DND-41 (cell line): Measurements from ENCODE around the gene COL9A3.

ENCODE experiments used
- ATAC-seq: fragments of 200-7000 bp; cut with Tn5 transposase; 3 replicates; pipeline ENCODE4 v1.9.1; 2021; ENCODE audit warnings: low read depth; ENCODE audit not compliant: insufficient read depth
- DNase-seq: peaks from one replicate; pipeline ENCODE4 v3.0.0-alpha.2; 2020
- H2AFZ ChIP-seq: 2 replicates; pipeline ENCODE4 v1.6.0; 2012; ENCODE audit warnings: low read depth, low read length
- H3K27ac ChIP-seq: 2 replicates; pipeline ENCODE4 v1.5.1; 2012; ENCODE audit warnings: low read length, inconsistent platforms
- H3K27me3 ChIP-seq: fragments of 200-600 bp; sonication (generic); 2 replicates; pipeline ENCODE4 v1.6.0; 2012; ENCODE audit warnings: low read length, mild to moderate bottlenecking, inconsistent platforms; ENCODE audit not compliant: insufficient read depth, poor library complexity
- H3K36me3 ChIP-seq: 2 replicates; pipeline ENCODE4 v1.5.1; 2012; ENCODE audit warnings: low read length, inconsistent platforms; ENCODE audit not compliant: insufficient read depth
- H3K4me1 ChIP-seq: 2 replicates; pipeline ENCODE4 v1.5.1; 2012; ENCODE audit warnings: mild to moderate bottlenecking, low read length; ENCODE audit not compliant: insufficient read depth
- H3K4me2 ChIP-seq: 2 replicates; pipeline ENCODE4 v1.6.0; 2012; ENCODE audit warnings: mild to moderate bottlenecking, moderate library complexity, low read length, inconsistent platforms; ENCODE audit not compliant: insufficient read depth
- H3K4me3 ChIP-seq, 2 experiments: fragments of 200-600 bp in 1 of 2; shearing (Covaris generic) in 1 of 2; 2 replicates each; pipeline ENCODE4 v1.5.1; 2012 to 2016; ENCODE audit warnings: inconsistent platforms in 2 of 2, low read length in 2 of 2, mild to moderate bottlenecking in 2 of 2, low read depth in 1 of 2, moderate library complexity in 1 of 2
- H3K79me2 ChIP-seq: 2 replicates; pipeline ENCODE4 v1.6.0; 2012; ENCODE audit warnings: low read length, inconsistent platforms; ENCODE audit not compliant: insufficient read depth
- H3K9ac ChIP-seq: 2 replicates; pipeline ENCODE4 v1.6.0; 2012; ENCODE audit warnings: low read depth, mild to moderate bottlenecking, inconsistent platforms, low read length, moderate library complexity
- H3K9me3 ChIP-seq: 2 replicates; pipeline ENCODE4 v1.5.1; 2012; ENCODE audit warnings: low read length, moderate library complexity, mild to moderate bottlenecking, inconsistent platforms; ENCODE audit not compliant: insufficient read depth, severe bottlenecking
- H4K20me1 ChIP-seq: 2 replicates; pipeline ENCODE4 v1.6.0; 2012; ENCODE audit warnings: low read length; ENCODE audit not compliant: insufficient read depth
- CTCF ChIP-seq: IDR thresholded peaks from 2 replicates; pipeline ENCODE4 v1.5.1; 2012; ENCODE audit warnings: borderline replicate concordance, low read length, moderate library complexity, mild to moderate bottlenecking; ENCODE audit not compliant: poor library complexity, severe bottlenecking; ENCODE audit errors: extremely low read depth
- EZH2 ChIP-seq: IDR thresholded peaks from 3 replicates; pipeline ENCODE4 v1.6.1; 2012; ENCODE audit warnings: borderline replicate concordance, low read depth, mild to moderate bottlenecking, moderate library complexity, low read length, inconsistent platforms; ENCODE audit not compliant: severe bottlenecking

Gene COL9A3

GRCh38 chr20:62814060-62814708 lies 2.7 kb upstream of the COL9A3 start:
- H2AFZ ChIP-seq, result no peak overlapping the region
- H3K27me3 ChIP-seq, result no peaks in the 10 kb centered on the region
- H3K27ac ChIP-seq, result no peak overlapping the region
- no peak for TF ChIP-seq EZH2
- no peak for TF ChIP-seq CTCF
- no peak overlapping the region for H3K4me2 ChIP-seq
- H3K4me3 ChIP-seq, result no peak overlapping the region
- peaks cover 3% of the 10 kb centered on the region; the same call in 1 of the 2 replicates for H3K79me2 ChIP-seq
- peaks cover 62% of the 10 kb centered on the region for H4K20me1 ChIP-seq
- peaks cover 48% of the 10 kb centered on the region for H3K36me3 ChIP-seq
- H3K9me3 ChIP-seq, result no peaks in the 10 kb centered on the region
- H3K4me1 ChIP-seq, result no peaks in the 10 kb centered on the region
- no peak overlapping the region for H3K9ac ChIP-seq
- DNase-seq (no peak), ATAC-seq (peak; percentile 28)

- Histone ChIP-seq H3K4me2 (no peak overlapping the region), H3K4me1 (no peaks in the 10 kb centered on the region), H3K79me2 (no peaks in the 10 kb centered on the region), H3K27me3 (no peaks in the 10 kb centered on the region), H4K20me1 (peaks cover 57% of the 10 kb centered on the region), H3K27ac (no peak overlapping the region), H3K9me3 (no peaks in the 10 kb centered on the region), H3K36me3 (peaks cover 43% of the 10 kb centered on the region), H2AFZ (no peak overlapping the region), H3K9ac (no peak overlapping the region), H3K4me3 (no peak overlapping the region)
- DNase-seq, result no peak
- TF ChIP-seq CTCF (no peak), EZH2 (no peak)
- ATAC-seq, result peak; percentile 8; the same call in 1 of the 3 replicates
Measured at GRCh38 chr20:62814709-62815065, 2.2 kb upstream of the COL9A3 start.

- no peak for DNase-seq
- Histone ChIP-seq H3K36me3 (peaks cover 36% of the 10 kb centered on the region), H3K27ac (no peak overlapping the region), H3K4me1 (no peaks in the 10 kb centered on the region), H3K9ac (no peak overlapping the region), H3K9me3 (no peaks in the 10 kb centered on the region), H3K79me2 (no peaks in the 10 kb centered on the region), H2AFZ (no peak overlapping the region), H3K4me2 (no peak overlapping the region), H3K27me3 (no peaks in the 10 kb centered on the region), H4K20me1 (peaks cover 55% of the 10 kb centered on the region), H3K4me3 (no peak overlapping the region)
- ATAC-seq, result peak; percentile 40; the same call in 2 of the 3 replicates
- TF ChIP-seq CTCF, result no peak
- no peak for TF ChIP-seq EZH2
Measured at GRCh38 chr20:62815066-62815991, 1.5 kb upstream of the COL9A3 start.
